Fibroblast of lung (primary cell): ENCODE results near the gene CXorf66. TPM values are rescaled to one million over a fixed set of nuclear protein-coding genes. Genes with fewer than 3 reads are reported as not detected.

Experiments
- DNase-seq, 2 donors: peaks; one replicate each; pipeline versions ENCODE4 v3.0.0 to v3.0.0-alpha.2; 2010; ENCODE audit warnings: low read depth in 2 of 2
- H2AFZ ChIP-seq: 2 replicates; pipeline ENCODE4 v1.5.1; 2012; ENCODE audit warnings: low read length, control low read depth, inconsistent platforms
- H3K27ac ChIP-seq: 2 replicates; pipeline ENCODE4 v1.5.1; 2011; ENCODE audit warnings: low read length, control low read depth; ENCODE audit not compliant: insufficient read depth
- H3K27me3 ChIP-seq: 2 replicates; pipeline ENCODE4 v1.5.1; 2011; ENCODE audit warnings: mild to moderate bottlenecking, low read length; ENCODE audit not compliant: control insufficient read depth, insufficient read depth
- H3K36me3 ChIP-seq: 2 replicates; pipeline ENCODE4 v1.5.1; 2011; ENCODE audit warnings: low read length; ENCODE audit not compliant: control insufficient read depth, insufficient read depth
- H3K4me1 ChIP-seq: 2 replicates; pipeline ENCODE4 v1.5.1; 2011; ENCODE audit warnings: low read length; ENCODE audit not compliant: control insufficient read depth, insufficient read depth; ENCODE audit errors: extremely low read depth
- H3K4me2 ChIP-seq: 2 replicates; pipeline ENCODE4 v1.5.1; 2011; ENCODE audit warnings: low read length, control low read depth; ENCODE audit not compliant: insufficient read depth; ENCODE audit errors: extremely low read depth
- H3K4me3 ChIP-seq, 4 experiments: fragments of 200-600 bp in 1 of 4; sonication (generic) in 1 of 4; replicated peaks in 1 of 4; 2 replicates each; pipeline ENCODE4 v1.5.1; 2011 to 2016; ENCODE audit warnings: low read length in 4 of 4, low read depth in 3 of 4, mild to moderate bottlenecking in 3 of 4, control low read depth in 2 of 4, inconsistent platforms in 1 of 4, mixed read lengths in 1 of 4; ENCODE audit not compliant: insufficient read depth in 1 of 4; ENCODE audit errors: control extremely low read depth in 1 of 4
- H3K79me2 ChIP-seq: 2 replicates; pipeline ENCODE4 v1.5.1; 2012; ENCODE audit warnings: mild to moderate bottlenecking, low read length, inconsistent platforms; ENCODE audit not compliant: control insufficient read depth, insufficient read depth
- H3K9ac ChIP-seq: 2 replicates; pipeline ENCODE4 v1.5.1; 2011; ENCODE audit warnings: mild to moderate bottlenecking, low read length, control low read depth; ENCODE audit not compliant: insufficient read depth
- H3K9me3 ChIP-seq: 2 replicates; pipeline ENCODE4 v1.5.1; 2012; ENCODE audit warnings: low read depth, low read length; ENCODE audit not compliant: control insufficient read depth, insufficient read depth
- H4K20me1 ChIP-seq: 2 replicates; pipeline ENCODE4 v1.5.1; 2011; ENCODE audit warnings: low read length; ENCODE audit not compliant: control insufficient read depth, insufficient read depth; ENCODE audit errors: extremely low read depth
- EZH2 ChIP-seq: IDR thresholded peaks from 2 replicates; pipeline ENCODE4 v1.5.1; 2012; ENCODE audit warnings: low read length, control low read depth, mild to moderate bottlenecking; ENCODE audit errors: missing control alignments
- polyA plus RNA-seq, 2 donors: library from polyadenylated mRNA; depleted of rRNA in 1 of 2; stranded (reverse) in 1 of 2; unstranded in 1 of 2; fragments of >200 nt; gene quantifications; 2 replicates each; pipeline ENCODE4 v1.2.1, GENCODE V29; 2011 to 2012; ENCODE audit warnings: missing spikeins in 1 of 2
- total RNA-seq: library from RNA; depleted of rRNA; stranded (reverse); fragments of >200 nt; gene quantifications from 2 replicates; pipeline ENCODE4 v1.2.1, GENCODE V29; 2014
- TF ChIP-seq, protein P1 (sequence below), 2 donors: IDR thresholded peaks in 1 of 2; conservative IDR thresholded peaks in 1 of 2; 1 replicate in 1 of 2; 2 replicates in 1 of 2; pipeline ENCODE4 v1.5.1; 2011 to 2012; ENCODE audit warnings: low read length in 2 of 2, control low read depth in 1 of 2, inconsistent platforms in 1 of 2, low read depth in 1 of 2, mild to moderate bottlenecking in 1 of 2

CXorf66 gene
- total and polyA plus RNA-seq, 2 donors (not counting 1 experiment from before 2014, with no cell fraction given) = not detected

DNA sequence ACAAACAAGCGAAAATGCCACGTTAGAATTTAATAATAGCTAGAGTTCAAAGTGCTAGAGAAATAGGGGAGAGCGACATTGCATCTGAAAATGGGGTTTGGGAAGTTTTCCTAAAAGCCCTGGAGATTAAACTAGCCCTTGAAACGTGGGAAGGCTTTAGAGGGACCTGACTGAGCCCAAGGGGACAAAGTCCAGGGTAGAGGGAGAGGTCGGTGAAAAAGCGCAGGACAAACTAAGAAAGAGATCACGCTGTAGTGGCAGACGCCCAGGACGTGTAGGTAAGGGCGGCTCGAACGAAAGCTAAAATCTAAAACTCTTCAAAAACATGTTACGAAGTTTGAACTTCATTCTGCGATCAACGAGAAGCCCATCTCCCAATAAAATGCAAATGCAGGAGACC is 31.4 kb downstream of the CXorf66 start:
- Histone ChIP-seq H4K20me1 (no peaks in the 10 kb centered on the region), H3K4me2 (peak overlapping the region; percentile 78), H3K27ac (peak overlapping the region; percentile 89), H2AFZ (peak overlapping the region; percentile 77), H3K79me2 (peaks cover 21% of the 10 kb centered on the region), H3K4me3 (peak overlapping the region; percentile 52 to 70 (median 62)), H3K36me3 (no peaks in the 10 kb centered on the region), H3K9me3 (no peaks in the 10 kb centered on the region), H3K9ac (no peak overlapping the region), H3K27me3 (no peaks in the 10 kb centered on the region), H3K4me1 (no peaks in the 10 kb centered on the region)
- DNase-seq = no peak
- TF ChIP-seq EZH2 = no peak
- TF ChIP-seq, protein P1, sequence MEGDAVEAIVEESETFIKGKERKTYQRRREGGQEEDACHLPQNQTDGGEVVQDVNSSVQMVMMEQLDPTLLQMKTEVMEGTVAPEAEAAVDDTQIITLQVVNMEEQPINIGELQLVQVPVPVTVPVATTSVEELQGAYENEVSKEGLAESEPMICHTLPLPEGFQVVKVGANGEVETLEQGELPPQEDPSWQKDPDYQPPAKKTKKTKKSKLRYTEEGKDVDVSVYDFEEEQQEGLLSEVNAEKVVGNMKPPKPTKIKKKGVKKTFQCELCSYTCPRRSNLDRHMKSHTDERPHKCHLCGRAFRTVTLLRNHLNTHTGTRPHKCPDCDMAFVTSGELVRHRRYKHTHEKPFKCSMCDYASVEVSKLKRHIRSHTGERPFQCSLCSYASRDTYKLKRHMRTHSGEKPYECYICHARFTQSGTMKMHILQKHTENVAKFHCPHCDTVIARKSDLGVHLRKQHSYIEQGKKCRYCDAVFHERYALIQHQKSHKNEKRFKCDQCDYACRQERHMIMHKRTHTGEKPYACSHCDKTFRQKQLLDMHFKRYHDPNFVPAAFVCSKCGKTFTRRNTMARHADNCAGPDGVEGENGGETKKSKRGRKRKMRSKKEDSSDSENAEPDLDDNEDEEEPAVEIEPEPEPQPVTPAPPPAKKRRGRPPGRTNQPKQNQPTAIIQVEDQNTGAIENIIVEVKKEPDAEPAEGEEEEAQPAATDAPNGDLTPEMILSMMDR (conservative IDR thresholded peaks at IDR 0.05 in 1 of 2, IDR thresholded peaks at IDR 0.05 in 1 of 2; ENCODE audit: low read depth in 1 of 2, low read length in 2 of 2) = no peak

DNA sequence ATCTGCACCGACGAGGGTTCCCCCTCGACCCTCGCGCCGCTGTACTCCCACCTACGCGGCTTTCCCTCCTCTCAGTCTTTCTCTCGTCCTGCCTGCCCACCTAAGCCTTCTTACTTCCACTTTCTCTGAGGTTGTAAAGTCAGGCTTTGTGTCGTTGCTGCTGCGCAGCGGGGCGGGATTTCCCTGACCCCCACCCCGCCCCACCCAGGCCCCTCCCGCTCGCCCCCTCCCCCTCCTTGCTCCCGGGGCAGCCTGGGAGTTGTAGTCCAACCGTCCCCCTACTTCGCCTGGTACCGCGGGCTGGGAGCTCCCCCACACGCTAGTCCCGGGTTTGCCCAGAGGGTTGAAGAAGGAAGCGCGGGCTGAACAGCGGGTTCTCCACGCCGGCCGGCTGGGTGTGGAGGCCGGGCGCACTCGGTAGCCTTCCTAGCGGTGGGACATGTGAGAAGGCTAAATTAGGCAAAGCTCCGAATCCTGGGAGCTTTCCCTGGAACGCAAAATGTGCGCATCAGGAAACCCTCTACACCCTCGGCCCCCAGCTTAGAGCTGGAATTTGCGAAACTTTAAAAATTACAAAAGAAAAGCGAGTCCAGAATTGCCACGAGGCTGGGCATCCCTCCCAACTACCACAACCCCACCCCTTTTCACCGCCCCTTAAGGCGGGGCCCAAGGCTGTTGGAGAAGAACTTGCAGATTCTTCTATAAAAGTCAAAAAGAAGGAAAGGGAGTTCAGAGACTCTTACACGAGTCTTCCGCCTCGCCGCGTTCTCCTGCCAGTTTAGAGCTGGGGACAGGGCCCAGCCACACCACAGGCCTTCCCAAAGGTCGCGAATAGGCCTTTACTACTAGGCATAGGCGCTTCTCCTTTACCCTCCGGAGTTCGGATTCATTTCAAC is 32.2 kb downstream of the CXorf66 start, which contains the start of gene ATP11C:
Gene ATP11C (minus strand): TSS at position 153 of the 896 bp plus-strand sequence. CDS start 1,011 bp downstream, outside the sequence.
- H3K27me3 ChIP-seq = no peaks in the 10 kb centered on the region
- H3K36me3 ChIP-seq = no peaks in the 10 kb centered on the region
- H3K27ac ChIP-seq = peak within 1 kb of the TSS; percentile 89

More for the DNA sequence above, 32.2 kb downstream of the CXorf66 start, which contains the start of gene ATP11C:
- H3K9ac ChIP-seq = peak within 1 kb of the TSS; percentile 82
- H3K4me3 ChIP-seq = peak within 1 kb of the TSS; percentile 58 to 82 (median 66)
- TF ChIP-seq, protein P1 (conservative IDR thresholded peaks at IDR 0.05 in 1 of 2, IDR thresholded peaks at IDR 0.05 in 1 of 2; ENCODE audit: low read depth in 1 of 2, low read length in 2 of 2) = no peak
- H3K4me1 ChIP-seq = no peaks in the 10 kb centered on the region
- peak within 1 kb of the TSS; percentile 78 for H3K4me2 ChIP-seq
- peak within 1 kb of the TSS; percentile 77 for H2AFZ ChIP-seq
- H3K9me3 ChIP-seq = no peaks in the 10 kb centered on the region
- H3K79me2 ChIP-seq = peaks cover 26% of the 10 kb centered on the region
- no peaks in the 10 kb centered on the region for H4K20me1 ChIP-seq
- DNase-seq = peak; percentile 81 to 87
